CMK (cell line): ENCODE measurements around the gene MIOX.
A peak's percentile ranks its signal among the peaks of the same experiment; 100 is the strongest.

Source experiments
- DNase-seq: peaks from one replicate; pipeline ENCODE4 v3.0.0-alpha.2; 2010; ENCODE audit warnings: low read depth

The MIOX gene

DNA sequence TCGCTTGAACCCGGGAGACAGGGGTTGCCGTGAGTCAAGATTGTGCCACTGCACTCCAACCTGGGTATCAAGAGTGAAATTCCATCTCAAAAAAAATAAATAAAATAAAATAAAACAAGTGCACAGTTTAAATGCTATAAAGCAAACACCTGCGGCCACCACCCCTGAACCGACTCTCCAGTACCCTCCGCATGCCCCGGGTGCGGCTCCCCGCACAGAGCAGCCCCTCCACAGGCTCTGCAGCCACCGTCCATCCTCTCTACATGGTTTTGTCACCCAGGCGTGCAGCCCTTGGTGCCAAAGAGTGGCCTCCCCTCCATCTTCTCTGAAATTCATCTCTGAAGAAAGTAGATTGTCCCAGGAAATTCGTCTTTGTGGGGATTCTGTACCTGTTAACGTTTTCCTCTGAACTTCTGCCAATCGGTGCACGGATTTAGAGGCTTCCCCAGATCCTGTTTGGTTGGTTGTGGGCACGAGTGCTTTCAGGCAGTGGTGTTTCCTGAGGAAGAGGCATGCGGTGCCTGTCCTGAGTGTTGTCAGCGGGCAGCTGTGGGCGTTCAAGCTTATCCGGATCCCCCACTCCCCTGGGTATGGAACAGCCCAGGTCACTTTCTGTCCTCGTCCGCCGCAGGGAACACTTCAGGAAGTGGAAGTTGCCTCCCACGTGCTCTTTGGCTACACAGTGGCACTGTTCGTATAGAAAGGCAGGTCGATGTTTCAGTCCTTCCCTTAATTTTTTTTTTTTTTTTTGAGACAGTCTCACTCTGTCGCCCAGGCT is 4.1 kb downstream of the MIOX start:
- no peak for DNase-seq

DNA sequence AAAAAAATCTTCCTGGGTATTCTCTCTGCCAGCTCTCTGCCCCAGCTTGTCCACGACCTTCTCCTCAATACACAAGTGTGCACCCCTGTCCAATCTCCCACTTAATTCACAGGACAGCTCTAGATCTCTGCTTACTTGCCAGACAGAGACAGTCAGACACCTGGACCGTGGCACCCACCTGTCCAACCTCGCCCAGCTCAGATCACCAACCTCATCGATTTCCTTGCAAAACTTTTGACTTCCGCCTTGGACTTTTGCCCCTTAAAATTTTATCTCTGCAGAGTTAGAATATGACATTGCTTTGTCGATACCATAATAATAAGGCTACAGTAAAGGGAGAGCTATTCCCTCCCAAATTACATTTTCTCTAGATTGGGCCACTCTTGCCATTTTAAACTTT is 10.4 kb downstream of the MIOX start:
- DNase-seq: no peak

DNA sequence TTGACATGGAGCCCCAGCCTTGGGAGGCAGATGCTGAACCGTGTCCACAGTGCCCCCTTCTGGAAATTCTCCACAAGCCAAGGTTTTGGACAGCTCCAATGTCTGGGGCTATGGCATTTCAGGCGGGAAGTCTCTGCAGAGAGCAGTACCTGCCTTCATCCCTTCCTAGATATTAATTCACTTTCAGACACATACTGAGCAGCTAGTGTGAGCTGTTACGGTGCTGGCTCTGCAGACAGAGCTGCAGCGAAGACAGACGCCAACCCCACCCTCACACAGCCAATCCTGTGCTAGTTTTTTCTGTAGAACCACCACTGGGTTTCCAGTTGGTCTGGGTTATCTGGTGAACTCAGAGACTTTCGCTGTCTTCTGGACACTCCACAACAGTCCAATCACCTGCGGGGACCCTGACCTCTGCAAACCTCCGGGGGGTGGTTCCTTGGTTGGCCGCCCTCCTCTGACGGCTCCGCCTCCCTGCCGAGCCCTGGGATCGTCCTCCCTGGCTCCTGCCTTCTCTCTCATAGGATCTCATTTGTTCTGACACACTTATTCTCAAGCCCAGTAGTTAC is 11.7 kb downstream of the MIOX start:
- DNase-seq: no peak

DNA sequence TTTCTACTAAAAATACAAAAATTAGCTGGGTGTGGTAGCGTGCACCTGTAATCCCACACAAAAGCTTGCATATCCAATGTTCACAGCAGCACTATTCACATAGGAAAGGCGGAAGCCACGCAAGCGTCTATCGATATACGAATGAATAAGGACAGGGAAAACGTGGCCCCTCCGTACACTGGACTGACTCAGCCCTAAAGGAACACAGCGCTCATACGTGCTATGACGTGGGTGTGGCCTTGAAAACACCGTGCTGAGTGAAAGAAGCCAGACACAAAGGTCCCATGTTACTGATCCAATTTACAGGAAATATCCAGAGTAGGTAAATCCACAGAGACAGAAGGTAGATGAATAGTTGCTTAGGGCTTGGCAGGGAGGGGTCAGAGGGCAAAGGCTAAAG is 13.8 kb downstream of the MIOX start:
- DNase-seq: no peak

DNA sequence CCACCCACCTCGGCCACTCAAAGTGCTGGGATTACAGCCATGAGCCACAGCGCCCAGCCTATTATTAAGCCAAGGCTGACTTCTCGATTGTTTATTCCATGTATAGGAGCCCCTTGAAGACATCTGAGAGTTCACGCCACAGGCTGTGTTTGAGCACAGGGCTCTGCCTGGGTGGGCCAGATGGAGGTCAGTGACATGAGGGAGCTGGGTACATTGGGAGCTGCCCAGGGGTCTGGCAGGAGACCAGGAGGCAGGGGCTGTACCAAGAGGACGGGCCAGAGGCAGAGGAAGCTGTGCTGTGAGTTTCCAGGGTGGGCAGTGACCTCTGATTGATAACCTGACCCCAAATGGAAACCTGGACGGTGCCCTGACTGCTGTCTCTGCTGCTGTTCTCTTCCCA is 15.4 kb downstream of the MIOX start:
- no peak for DNase-seq

DNA sequence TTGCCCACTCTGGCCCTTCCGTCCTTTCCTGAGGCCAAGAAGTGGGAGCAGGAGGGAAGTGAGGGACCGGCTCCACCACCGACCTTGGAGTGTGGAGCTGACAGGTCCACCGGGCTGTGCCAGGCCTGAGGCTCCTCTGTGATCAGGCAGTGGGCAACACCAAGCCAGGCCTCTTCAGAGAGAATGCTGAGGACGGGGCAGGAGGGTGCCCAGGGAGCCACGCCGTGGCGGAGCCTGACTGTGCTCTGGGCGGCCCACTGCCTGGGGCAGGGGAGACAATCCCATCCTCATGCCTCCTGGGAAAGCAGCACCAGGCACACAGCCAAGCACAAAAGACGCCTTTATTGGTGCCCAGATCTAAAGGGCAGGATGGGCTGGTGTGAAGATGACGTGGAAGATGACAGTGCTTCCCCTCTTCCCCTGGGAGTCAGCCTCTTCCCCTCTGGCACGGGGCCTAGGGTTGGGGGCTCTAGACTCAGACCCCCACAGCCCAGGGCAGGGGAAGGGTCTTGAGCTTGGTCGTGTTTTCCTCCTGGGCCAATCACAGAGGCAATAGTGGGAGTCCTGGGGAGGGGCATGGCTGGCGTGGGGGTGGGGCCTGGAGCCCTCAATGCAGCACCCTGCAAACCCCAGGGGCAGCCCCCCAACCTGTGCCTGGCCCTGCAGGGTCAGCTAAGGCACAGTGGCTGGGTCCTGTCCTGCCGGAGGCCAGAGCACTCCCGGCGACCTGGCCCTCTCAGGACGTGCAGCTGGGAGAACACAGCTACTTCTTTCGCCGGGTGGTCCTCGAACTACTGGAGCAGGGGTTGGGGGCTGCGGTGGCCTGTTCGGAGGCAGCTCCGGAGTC is 16.2 kb downstream of the MIOX start:
- DNase-seq: no peak

DNA sequence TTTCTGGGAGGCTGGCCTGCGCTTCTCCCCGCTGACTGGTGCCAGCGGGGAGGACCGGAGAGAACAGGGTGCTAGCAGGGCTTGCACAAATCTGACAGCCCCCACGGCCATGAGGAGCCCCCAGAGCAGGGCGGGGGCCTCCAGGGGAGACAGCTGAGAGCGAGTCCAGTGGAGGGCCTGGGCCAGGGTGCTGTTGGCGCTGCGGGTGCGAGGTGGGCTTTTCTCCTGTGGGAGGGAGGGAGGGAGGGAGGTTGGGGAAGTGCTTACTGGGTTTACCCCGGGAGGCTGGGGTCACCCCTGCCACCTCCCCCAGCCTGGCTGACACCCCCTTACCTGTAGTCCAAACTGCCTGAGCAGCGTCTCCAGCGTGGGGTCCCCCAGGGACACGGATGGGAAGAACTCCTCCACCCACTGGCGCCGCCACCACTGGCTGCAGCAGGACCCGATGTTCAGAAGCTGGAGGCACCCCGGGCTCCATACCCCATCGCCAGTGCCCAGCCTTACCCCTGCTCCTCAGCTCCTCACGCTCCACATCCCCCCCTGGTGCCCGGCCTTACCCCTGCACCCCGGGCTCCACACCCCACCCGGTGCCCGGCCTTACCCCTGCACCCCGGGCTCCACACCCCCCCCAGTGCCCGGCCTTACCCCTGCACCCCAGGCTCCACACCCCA is 17.0 kb downstream of the MIOX start:
- no peak for DNase-seq

DNA sequence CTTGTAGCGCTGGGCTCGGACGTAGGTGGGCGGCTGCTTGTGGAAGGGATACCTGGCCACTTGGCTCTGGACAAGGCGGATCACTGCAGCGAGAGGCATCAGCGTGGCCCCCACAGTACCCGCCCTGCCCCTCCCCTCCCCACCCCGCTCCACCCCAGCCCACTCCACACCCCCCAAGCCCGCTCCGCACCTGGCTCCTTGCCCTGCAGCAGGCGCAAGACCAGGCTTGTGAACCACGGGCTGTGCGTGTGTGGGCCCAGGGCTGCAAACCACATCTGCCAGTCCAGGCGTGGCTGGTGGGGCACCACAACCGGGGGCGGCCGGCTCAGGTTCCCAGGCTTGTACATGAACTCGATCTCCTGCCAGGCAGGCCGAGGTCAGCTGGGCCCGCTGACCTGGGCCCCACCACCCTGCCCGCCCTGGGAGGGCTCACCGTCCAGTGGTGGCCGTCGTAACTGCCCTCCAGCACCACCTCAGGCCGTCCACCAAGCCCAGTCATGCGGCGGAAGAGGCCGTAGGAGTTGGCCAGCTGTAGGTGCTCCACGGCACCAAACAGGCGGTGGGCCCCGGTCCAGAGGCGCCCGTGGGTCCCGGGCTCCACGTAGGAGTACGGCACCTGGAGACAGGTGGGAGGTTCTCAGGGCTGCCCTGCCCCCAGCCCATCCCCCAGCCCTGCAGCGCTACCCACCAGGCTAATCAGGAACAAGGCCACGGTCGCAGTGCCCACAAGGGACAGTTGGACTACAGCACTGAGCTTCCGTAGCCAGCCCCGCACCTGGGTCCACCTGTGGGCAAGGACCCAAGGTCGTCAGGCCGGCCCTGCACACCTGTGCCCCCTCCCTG is 17.9 kb downstream of the MIOX start:
- DNase-seq: no peak

DNA sequence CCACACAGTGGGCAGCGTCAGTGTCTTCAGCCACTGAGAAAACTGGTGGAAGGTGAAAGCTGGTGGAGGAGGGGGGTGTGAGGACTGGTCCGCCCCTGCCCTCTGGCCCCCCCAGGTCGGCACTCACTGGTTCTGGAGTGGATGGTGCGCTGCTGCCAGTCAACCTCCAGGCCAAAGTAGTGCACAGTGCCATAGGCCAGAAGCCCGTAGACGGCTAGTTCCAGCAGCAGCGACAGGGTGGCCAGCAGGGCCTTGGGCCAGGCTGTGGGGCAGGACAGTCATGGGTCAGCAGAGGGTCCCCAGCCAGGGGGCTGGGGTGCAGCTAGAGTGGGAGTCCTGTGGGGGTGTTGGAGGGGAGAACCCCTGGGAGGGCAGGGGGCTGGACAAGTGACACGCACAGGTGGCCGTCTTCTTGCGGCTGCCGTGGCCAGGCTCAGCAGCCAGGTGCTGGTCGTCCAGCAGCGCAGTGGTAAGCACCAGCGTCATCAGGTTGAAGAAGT is 18.7 kb downstream of the MIOX start:
- no peak for DNase-seq

DNA sequence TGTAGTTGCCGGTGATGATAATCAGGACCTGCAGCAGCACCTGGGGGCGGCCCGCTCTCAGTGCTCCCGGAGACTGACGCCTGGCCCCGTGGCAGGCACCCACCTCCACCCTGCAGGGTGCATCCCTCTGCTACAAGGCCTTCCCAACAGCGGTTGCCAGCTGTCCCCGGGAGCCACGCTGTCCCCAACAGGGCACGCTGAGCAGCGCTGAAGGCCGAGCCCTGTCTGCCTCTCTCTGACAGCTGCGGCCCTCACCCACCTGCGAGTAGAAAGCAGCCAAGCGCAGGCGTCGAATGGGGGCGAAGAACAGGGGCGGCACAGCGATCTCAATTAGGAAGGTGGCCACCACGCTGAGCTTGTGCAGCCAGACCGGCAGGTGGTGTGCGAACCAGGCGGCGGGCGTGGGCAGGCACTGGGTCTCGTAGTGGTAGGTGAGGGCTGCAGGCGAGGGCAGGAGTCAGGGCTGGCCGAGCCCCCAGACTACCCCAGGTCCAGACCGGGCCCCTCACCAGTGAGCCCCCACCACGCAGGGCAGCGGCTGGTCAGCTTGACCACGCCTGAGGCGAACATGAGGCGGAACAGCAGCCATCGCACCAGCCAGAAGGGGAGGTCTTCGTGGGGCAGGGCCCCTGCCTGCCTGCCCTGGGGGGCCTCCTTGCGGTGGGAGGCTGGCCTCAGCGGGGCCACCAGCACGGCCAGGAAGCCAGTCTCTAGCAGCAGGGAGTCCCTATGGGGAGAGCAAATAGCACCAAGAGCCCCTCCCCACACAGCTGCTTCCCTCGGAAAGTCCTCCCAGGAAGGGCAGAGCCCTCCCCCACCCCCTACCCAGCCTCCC is 19.3 kb downstream of the MIOX start:
- DNase-seq: no peak

DNA sequence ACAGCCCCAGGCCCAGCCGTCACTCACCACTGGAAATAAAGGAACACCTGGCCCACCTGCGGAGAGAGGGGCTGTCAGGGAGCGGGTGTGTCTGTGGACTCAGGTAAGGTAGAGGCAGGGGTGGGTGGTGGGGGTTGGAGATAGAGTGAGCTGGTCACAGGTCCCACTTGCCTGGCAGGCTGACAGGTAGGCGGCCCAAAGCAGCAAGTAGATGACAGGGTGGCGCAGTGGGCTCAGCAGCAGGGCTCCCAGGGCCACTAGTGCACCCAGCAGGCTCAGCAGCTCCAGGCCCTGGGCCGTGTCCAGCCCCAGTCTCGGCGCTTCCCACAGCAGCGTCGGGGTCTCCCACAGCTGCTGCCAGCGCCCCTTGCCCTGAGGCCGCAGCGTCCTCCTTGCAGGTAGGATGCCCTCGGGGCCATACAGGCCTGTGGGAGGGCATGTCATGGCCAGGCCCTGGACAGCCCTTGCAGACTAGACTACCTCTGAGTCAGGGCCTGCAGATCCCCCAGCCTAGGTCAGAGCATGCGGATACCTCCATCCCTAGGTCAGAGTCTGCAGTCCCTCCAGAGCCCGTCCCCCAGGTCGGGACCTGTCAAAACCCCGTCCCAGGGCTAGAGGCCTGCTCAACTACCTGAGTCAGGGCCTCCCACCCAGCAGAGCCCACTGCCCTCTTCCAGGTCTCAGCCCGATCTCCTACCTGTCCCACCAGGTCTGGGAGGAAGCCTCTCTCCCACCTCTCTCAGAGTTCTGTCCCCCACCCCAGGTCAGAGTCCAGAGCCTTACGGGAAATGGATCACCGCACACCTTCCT is 20.2 kb downstream of the MIOX start:
- no peak for DNase-seq

DNA sequence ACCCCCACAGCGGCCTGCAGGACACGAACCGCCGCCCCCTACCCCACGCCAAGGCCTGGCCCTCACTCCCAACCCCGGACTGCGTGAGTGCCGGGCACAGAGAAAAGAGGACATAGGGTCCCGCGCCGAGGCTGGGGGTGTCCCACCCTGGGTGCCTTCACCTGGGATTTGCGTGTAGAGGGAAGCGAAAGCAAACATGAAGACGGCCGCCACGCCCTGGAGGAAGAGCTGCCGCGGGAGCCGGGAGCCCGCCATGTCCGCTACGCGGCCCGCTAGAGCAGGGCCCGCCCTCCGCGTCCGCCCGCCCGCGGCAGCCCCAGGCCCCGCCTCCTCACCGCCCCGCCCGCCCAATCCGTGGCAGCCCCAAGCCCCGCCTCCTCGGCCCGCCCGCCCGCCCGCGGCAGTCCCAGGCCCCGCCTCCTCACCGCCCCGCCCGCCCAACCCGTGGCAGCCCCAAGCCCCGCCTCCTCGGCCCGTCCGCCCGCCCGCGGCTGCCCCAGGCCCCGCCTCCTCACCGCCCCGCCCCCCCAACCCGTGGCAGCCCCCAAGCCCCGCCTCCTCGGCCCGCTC is 20.8 kb downstream of the MIOX start, which contains the start of gene LMF2:
LMF2 (minus strand) TSS at position 282 of the 570 bp plus-strand sequence; CDS start at position 255, 27 bp downstream.
- DNase-seq: no peak

DNA sequence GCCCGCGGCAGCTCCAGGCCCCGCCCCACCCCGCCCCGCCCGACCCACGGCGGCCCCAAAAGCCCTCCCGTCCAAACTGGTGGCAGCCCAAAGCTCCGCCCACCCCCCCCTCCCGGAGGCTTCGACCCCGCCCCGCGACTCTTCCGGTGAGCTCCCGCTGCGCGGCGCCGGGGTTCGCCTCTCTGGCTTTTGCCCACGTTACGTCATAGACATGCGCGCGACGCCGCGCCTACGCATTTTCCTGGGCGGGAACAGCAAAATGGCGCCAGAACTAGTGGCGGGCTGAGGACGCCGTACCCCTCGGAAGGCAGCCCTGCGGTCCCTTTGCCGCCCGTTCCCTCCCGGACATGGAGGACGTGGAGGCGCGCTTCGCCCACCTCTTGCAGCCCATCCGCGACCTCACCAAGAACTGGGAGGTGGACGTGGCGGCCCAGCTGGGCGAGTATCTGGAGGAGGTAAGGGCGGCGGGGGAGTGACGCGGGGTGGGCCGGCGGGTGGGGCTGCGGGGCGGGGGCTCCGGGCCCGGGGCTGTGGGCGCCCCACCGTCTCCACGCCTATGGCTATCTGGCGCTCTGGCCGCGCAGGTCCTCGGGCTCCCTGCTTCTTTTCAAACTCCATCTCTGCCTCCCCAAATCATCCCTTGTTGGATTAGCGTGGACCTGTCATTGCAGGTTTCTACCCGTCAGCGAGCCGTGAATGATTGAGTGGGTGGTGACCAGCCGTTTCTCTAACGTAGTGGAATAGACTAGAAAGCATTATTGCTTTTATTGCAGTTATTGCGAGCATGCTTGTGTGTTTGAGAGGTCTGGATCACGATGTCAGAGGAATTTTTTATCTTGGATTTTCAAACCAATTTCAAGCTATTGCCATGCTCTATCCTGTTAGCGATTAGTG is 21.6 kb downstream of the MIOX start, which contains the start of gene NCAPH2:
NCAPH2 (plus strand) TSS at position 234 of the 894 bp plus-strand sequence; CDS start at position 348, 114 bp downstream.
- peak; percentile 87 for DNase-seq

DNA sequence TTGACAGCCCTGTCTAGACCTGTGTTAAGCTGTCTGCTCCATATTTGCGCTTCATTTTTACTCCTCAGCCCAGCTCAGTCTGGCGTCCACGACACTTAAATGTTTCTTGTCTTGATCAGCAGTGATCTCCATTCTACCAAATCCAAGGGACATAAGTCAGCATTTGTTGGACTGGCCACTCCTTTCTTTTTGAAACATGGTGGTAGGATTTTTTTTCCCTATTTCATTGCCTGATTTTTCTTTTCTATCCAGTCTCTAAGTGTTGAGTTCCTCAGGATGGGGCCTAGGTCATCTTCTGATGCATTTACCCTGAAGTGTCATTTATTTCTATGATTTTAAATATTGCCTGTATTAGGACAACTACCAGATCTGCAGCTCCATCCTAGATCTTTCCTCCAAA is 22.2 kb downstream of the MIOX start:
- DNase-seq: no peak

DNA sequence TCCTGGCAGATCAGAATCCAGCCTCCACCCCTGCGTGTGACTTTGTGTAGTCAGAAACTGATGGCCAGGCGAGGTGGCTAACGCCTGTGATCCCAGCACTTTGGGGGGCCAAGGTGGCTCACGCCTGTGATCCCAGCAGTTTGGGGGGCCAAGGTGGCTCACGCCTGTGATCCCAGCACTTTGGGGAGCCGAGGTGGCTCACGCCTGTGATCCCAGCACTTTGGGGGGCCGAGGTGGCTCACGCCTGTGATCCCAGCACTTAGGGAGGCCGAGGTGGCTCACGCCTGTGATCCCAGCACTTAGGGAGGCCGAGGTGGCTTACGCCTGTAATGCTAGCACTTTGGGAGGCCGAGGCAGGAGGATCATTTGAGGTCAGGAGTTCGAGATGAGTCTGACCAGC is 26.5 kb downstream of the MIOX start:
- DNase-seq: no peak

DNA sequence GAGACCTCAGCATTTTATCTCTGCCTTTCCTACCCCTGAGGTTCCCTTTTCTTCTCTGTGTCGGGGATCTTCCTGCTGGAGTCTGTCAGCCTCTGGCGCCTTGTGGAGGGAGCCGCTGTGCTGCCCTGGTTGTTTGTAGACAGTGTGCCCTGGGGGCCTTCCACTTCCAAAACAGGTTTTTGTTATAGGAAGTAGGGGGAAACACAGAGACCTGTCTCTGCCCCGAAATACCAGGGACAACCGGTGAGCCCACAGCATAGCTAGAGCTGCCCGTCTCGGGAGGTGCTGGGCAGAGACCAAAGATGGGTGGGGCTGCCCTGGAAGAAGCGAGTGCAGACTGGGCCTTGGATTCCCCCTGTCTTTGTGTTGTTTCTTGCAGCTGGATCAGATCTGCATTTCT is 29.4 kb downstream of the MIOX start:
- no peak for DNase-seq

DNA sequence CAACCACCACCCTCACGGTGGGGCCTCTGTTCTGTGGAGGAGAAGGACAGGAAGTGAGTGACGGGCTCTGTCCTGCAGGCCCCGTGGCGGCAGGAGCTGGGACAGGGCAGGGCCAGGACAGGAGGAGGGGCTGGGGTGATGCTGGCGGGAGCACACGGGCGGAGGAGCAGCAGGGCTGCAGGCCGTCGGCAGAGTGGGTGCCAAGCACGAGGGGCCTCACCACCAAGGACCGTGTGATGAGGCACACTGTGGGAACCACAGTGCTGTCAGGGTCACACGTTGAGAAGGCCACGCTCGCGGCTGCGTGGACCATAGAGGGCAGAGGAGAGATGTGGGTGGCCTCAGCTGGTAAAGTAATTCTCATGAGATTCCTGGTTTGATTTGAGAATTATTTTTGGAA is 30.2 kb downstream of the MIOX start:
- DNase-seq: no peak
